ENCODE results near the gene ASPM. TPM values are rescaled to one million over a fixed set of nuclear protein-coding genes. Genes with fewer than 3 reads are reported as not detected.

ASPM gene
- total and polyA plus RNA-seq, 12 donors, result 0.04 to 4.0 (median 0.40) TPM

DNA sequence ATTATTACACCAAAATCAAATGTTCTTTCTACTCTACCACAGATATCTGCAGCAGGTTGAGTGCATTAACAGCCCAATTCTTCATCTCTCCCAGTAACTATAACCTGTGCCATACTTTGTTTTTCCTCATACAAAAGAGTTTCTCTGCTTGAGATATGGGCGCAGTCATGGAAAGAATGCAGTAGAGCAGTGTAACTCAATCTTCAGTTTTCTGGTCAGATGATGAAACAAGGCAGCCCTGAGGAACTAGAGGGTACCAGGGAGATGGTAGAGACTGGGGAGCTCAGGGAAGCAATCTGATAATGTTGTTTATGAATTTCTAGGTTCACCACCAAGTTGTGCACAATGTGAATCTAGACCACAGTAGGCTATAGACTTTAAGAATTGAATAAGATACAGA lies 39.6 kb downstream of the ASPM start:
- intact Hi-C loops (cut with DNase I), result loop anchor here in 1 of 10 donors (5.0 kb wide), 1 partner anchor 380 kb away; no protein-coding TSS in a partner anchor
- ATAC-seq (no peak), DNase-seq (no peak)
- H3K27ac ChIP-seq, result no peak overlapping the region
- TF ChIP-seq, protein P1, sequence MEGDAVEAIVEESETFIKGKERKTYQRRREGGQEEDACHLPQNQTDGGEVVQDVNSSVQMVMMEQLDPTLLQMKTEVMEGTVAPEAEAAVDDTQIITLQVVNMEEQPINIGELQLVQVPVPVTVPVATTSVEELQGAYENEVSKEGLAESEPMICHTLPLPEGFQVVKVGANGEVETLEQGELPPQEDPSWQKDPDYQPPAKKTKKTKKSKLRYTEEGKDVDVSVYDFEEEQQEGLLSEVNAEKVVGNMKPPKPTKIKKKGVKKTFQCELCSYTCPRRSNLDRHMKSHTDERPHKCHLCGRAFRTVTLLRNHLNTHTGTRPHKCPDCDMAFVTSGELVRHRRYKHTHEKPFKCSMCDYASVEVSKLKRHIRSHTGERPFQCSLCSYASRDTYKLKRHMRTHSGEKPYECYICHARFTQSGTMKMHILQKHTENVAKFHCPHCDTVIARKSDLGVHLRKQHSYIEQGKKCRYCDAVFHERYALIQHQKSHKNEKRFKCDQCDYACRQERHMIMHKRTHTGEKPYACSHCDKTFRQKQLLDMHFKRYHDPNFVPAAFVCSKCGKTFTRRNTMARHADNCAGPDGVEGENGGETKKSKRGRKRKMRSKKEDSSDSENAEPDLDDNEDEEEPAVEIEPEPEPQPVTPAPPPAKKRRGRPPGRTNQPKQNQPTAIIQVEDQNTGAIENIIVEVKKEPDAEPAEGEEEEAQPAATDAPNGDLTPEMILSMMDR (IDR thresholded peaks at IDR 0.05), result no peak
- peaks cover 0 to 9% (median 0%) of the 10 kb centered on the region in 9 donors for H3K4me1 ChIP-seq
- H3K27me3 ChIP-seq, result no peaks in the 10 kb centered on the region
- H3K4me3 ChIP-seq, result no peak overlapping the region
- WGBS, 2 donors, result 99 to 100% methylated on average over 1 of the region's 1 CpG
- H3K36me3 ChIP-seq, result peaks cover 0 to 26% (median 0%) of the 10 kb centered on the region in 9 donors
- H3K9me3 ChIP-seq, result no peaks in the 10 kb centered on the region

DNA sequence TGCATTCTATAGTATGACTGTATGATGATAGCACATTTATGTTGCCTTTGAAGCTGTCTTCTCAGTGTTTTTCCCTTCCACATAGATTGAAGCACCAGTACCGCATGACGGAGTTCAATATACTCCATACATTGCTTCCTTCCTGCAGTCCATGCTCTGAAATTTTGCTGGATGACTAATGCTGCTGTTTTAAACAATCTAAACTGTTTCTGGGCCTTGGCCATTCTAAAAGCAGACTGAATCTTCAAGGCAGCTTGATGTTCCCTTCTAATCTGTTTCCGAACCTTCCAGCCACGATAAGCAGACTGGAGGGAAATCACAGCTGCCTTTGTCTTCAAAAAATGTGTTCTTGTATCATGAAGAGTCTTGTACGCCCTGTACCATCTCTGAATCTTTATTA lies 43.2 kb downstream of the ASPM start:
- Histone ChIP-seq H3K9me3 (no peaks in the 10 kb centered on the region), H3K36me3 (peaks cover 0 to 26% (median 0%) of the 10 kb centered on the region in 9 donors), H3K4me3 (no peak overlapping the region), H3K27me3 (no peaks in the 10 kb centered on the region), H3K27ac (no peak overlapping the region), H3K4me1 (peaks cover 0 to 28% (median 10%) of the 10 kb centered on the region in 9 donors)
- intact Hi-C loops (cut with DNase I), result no loop called here
- ATAC-seq (peak in 2 of 8 donors; percentile 35 to 41), DNase-seq (no peak)
- TF ChIP-seq, protein P1 (IDR thresholded peaks at IDR 0.05), result no peak
- 66 to 72% methylated on average over 5 of the region's 5 CpGs for WGBS, 2 donors

DNA sequence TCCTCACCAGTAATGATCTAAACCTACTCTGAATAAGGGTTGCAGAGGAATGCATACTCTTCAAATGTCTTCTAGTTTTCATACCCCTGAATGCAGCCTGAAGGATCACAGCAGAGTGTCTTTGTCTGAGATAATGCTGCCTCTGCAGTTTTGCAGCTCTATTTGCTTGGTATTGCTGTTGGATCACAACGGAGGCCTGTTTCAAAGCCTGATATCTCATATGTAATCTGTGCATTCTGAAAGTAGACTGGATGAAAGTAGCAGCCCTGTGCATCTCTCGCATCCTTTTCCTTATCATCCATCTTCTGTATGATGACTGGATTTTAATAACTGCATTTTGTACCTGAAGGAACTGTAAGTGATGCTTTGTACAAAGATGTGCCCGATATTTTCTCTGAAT lies 44.5 kb downstream of the ASPM start:
- TF ChIP-seq, protein P1 (IDR thresholded peaks at IDR 0.05), result no peak
- no peak for DNase-seq
- intact Hi-C loops (cut with DNase I), result no loop called here
- H3K36me3 ChIP-seq, result peaks cover 0 to 24% (median 0%) of the 10 kb centered on the region in 9 donors
- H3K9me3 ChIP-seq, result no peaks in the 10 kb centered on the region
- WGBS, 2 donors, result 94 to 97% methylated on average over 3 of the region's 3 CpGs
- no peaks in the 10 kb centered on the region for H3K27me3 ChIP-seq
- no peak for ATAC-seq
- no peak overlapping the region for H3K27ac ChIP-seq
- H3K4me1 ChIP-seq, result peaks cover 0 to 28% (median 10%) of the 10 kb centered on the region in 9 donors
- no peak overlapping the region for H3K4me3 ChIP-seq

DNA sequence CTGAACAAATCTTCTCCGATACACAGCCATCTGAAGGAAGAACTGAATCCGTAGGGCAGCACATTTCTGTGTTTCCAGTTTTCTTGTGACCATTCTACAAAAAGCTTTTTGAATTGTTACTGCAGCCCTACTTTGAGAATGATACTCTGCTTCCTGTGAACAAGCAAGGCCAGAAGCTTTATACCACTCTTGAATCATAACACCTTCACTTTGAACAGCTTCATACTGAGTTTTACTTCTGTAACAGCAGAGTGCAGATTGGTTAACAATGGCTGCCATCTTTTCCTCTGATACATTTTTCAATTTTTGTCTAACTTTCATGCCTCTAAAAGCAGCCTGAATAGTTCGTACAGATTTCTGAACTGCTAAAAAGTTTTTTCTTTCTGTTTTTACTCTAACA lies 45.8 kb downstream of the ASPM start:
- no peaks in the 10 kb centered on the region for H3K9me3 ChIP-seq
- ATAC-seq, result no peak
- TF ChIP-seq, protein P1 (IDR thresholded peaks at IDR 0.05), result no peak
- peaks cover 0 to 12% (median 0%) of the 10 kb centered on the region in 9 donors for H3K36me3 ChIP-seq
- H3K4me1 ChIP-seq, result peaks cover 0 to 28% (median 10%) of the 10 kb centered on the region in 9 donors
- no peaks in the 10 kb centered on the region for H3K27me3 ChIP-seq
- 73 to 81% methylated on average over 3 of the region's 3 CpGs for WGBS, 2 donors
- H3K27ac ChIP-seq, result peak overlapping the region in 1 of 10 donors; percentile 11
- no peak overlapping the region for H3K4me3 ChIP-seq
- DNase-seq, result no peak
- intact Hi-C loops (cut with DNase I), result no loop called here

Data from heart right ventricle (tissue), 16 donors.